Upper lobe of left lung (tissue), 4 donors: ENCODE results near the gene EVC2.

Experiments
- EP300 ChIP-seq, 4 donors: sonication (generic); formaldehyde crosslinking; IDR thresholded peaks; one replicate each; pipeline ENCODE4 v1.5.1; 2017; ENCODE audit warnings: antibody characterized with exemption in 4 of 4, control low read depth in 2 of 4
- POLR2A ChIP-seq, 4 donors: fragments of 450-650 bp; IDR thresholded peaks; one replicate each; pipeline ENCODE4 v1.5.1; 2016 to 2017; ENCODE audit warnings: antibody characterized with exemption in 4 of 4, mild to moderate bottlenecking in 2 of 4
- POLR2AphosphoS5 ChIP-seq, 2 donors: sonication (generic); formaldehyde crosslinking; IDR thresholded peaks; one replicate each; pipeline ENCODE4 v1.5.1; 2017; ENCODE audit warnings: antibody characterized with exemption in 2 of 2
- TF ChIP-seq, protein P1 (sequence below), 6 experiments: fragments of 450-650 bp in 4 of 6; fragments of 200-600 bp in 2 of 6; sonication (generic) in 2 of 6; IDR thresholded peaks; one replicate each; pipeline ENCODE4 v1.5.1; 2016 to 2019; ENCODE audit warnings: antibody characterized with exemption in 6 of 6

DNA sequence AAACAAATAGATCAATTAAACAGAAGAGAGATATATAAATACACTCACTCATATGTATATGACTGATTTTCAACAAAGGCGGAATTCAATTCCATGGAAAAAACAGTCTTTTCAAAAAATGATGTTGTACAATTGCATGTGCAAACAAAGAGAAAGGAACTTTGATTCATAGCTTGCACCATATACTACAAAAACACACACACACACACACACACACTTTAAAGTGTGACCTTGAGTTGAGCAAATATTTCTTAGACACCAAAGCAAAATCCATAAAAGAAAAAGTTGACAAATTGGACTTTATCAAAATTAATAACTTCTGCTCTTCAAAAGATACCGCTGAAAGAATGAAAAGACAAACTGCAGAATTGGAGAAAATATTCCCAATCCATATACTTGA, 168.8 kb downstream of the EVC2 start:
- TF ChIP-seq, protein P1, sequence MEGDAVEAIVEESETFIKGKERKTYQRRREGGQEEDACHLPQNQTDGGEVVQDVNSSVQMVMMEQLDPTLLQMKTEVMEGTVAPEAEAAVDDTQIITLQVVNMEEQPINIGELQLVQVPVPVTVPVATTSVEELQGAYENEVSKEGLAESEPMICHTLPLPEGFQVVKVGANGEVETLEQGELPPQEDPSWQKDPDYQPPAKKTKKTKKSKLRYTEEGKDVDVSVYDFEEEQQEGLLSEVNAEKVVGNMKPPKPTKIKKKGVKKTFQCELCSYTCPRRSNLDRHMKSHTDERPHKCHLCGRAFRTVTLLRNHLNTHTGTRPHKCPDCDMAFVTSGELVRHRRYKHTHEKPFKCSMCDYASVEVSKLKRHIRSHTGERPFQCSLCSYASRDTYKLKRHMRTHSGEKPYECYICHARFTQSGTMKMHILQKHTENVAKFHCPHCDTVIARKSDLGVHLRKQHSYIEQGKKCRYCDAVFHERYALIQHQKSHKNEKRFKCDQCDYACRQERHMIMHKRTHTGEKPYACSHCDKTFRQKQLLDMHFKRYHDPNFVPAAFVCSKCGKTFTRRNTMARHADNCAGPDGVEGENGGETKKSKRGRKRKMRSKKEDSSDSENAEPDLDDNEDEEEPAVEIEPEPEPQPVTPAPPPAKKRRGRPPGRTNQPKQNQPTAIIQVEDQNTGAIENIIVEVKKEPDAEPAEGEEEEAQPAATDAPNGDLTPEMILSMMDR (IDR thresholded peaks at IDR 0.05), result no peak
- TF ChIP-seq POLR2AphosphoS5 (IDR thresholded peaks at IDR 0.05), result no peak
- no peak for TF ChIP-seq POLR2A (IDR thresholded peaks at IDR 0.05)
- TF ChIP-seq EP300 (IDR thresholded peaks at IDR 0.05), result no peak
